Skeletal muscle cell (primary cell): ENCODE data around the gene MYO18A.
"Not testable (repeated sequence)": the region's sequence is repeated elsewhere in the genome, so short reads cannot be mapped to it uniquely, and the experiment has no call there.

Source experiments
- DNase-seq: peaks from one replicate; pipeline ENCODE4 v3.0.0-alpha.2; 2010; ENCODE audit warnings: low read depth
- H3K4me3 ChIP-seq: 2 replicates; pipeline ENCODE4 v1.5.1; 2011; ENCODE audit warnings: low read depth, mild to moderate bottlenecking, control low read depth, low read length, moderate library complexity

The MYO18A gene

GRCh38 chr17:29169806-29170591 is 10.2 kb downstream of the MYO18A start:
- H3K4me3 ChIP-seq: no peak overlapping the region
- no peak for DNase-seq

GRCh38 chr17:29168759-29169126 is 11.5 kb downstream of the MYO18A start:
- DNase-seq, H3K4me3 ChIP-seq: not testable (repeated sequence)

GRCh38 chr17:29168079-29168758 is 12.0 kb downstream of the MYO18A start:
- H3K4me3 ChIP-seq: no peak overlapping the region
- no peak for DNase-seq

GRCh38 chr17:29167393-29168078 is 12.7 kb downstream of the MYO18A start:
- DNase-seq: no peak

GRCh38 chr17:29166507-29166887 is 13.7 kb downstream of the MYO18A start:
- no peak overlapping the region for H3K4me3 ChIP-seq
- no peak for DNase-seq

More at GRCh38 chr17:29167393-29168078, 12.7 kb downstream of the MYO18A start:
- no peak overlapping the region for H3K4me3 ChIP-seq

GRCh38 chr17:29165800-29166506 is 14.2 kb downstream of the MYO18A start:
- no peak overlapping the region for H3K4me3 ChIP-seq
- DNase-seq: no peak

- DNase-seq: no peak
- no peak overlapping the region for H3K4me3 ChIP-seq
Measured at GRCh38 chr17:29165261-29165660, 14.9 kb downstream of the MYO18A start.

- no peak overlapping the region for H3K4me3 ChIP-seq
- no peak for DNase-seq
Measured at GRCh38 chr17:29163563-29163962, 16.6 kb downstream of the MYO18A start.

- H3K4me3 ChIP-seq: no peak overlapping the region
- DNase-seq: no peak
Measured at GRCh38 chr17:29162909-29163341, 17.3 kb downstream of the MYO18A start.

- no peak overlapping the region for H3K4me3 ChIP-seq
- no peak for DNase-seq
Measured at GRCh38 chr17:29162082-29162908, 17.9 kb downstream of the MYO18A start.

GRCh38 chr17:29160253-29160652 is 19.9 kb downstream of the MYO18A start:
- no peak overlapping the region for H3K4me3 ChIP-seq
- no peak for DNase-seq

GRCh38 chr17:29159306-29159860 is 20.8 kb downstream of the MYO18A start:
- H3K4me3 ChIP-seq: no peak overlapping the region
- DNase-seq: no peak

GRCh38 chr17:29158488-29159275 is 21.5 kb downstream of the MYO18A start:
- H3K4me3 ChIP-seq: no peak overlapping the region
- no peak for DNase-seq

- no peak for DNase-seq
- no peak overlapping the region for H3K4me3 ChIP-seq
Measured at GRCh38 chr17:29158096-29158487, 22.1 kb downstream of the MYO18A start.

- no peak for DNase-seq
- H3K4me3 ChIP-seq: no peak overlapping the region
Measured at GRCh38 chr17:29157310-29157709, 22.9 kb downstream of the MYO18A start.

GRCh38 chr17:29156781-29157180 is 23.4 kb downstream of the MYO18A start:
- no peak for DNase-seq
- H3K4me3 ChIP-seq: no peak overlapping the region

- H3K4me3 ChIP-seq: no peak overlapping the region
- no peak for DNase-seq
Measured at GRCh38 chr17:29155966-29156338, 24.2 kb downstream of the MYO18A start.
